NCI-H69 (cell line): ENCODE measurements around the gene MAEL.
"Not testable (repeated sequence)": the region's sequence is repeated elsewhere in the genome, so short reads cannot be mapped to it uniquely, and the experiment has no call there.

Source experiments
- DNase-seq: peaks from one replicate; lab custom pipeline; 2025; lab: John Stamatoyannopoulos, UW

The MAEL gene

GRCh38 chr1:166978821-166979220 lies 10.3 kb upstream of the MAEL start:
- no peak for DNase-seq

- peak; percentile 86 for DNase-seq
Observed at GRCh38 chr1:166980383-166980782, 8.7 kb upstream of the MAEL start.

GRCh38 chr1:166980818-166981217 lies 8.3 kb upstream of the MAEL start:
- DNase-seq, result peak; percentile 61

- no peak for DNase-seq
Observed at GRCh38 chr1:166981589-166981988, 7.5 kb upstream of the MAEL start.

- no peak for DNase-seq
Observed at GRCh38 chr1:166999075-166999474, 10.0 kb downstream of the MAEL start.

- DNase-seq, result no peak
Observed at GRCh38 chr1:166999500-167000055, 10.5 kb downstream of the MAEL start.

GRCh38 chr1:167000546-167000945 lies 11.5 kb downstream of the MAEL start:
- no peak for DNase-seq

GRCh38 chr1:167002354-167002753 lies 13.3 kb downstream of the MAEL start:
- no peak for DNase-seq

GRCh38 chr1:167003711-167004110 lies 14.6 kb downstream of the MAEL start:
- DNase-seq, result no peak

GRCh38 chr1:167011560-167012191 lies 22.6 kb downstream of the MAEL start:
- no peak for DNase-seq

GRCh38 chr1:167012570-167012969 lies 23.5 kb downstream of the MAEL start:
- no peak for DNase-seq

GRCh38 chr1:167013108-167013929 lies 24.2 kb downstream of the MAEL start:
- no peak for DNase-seq

GRCh38 chr1:167016100-167016750 lies 27.1 kb downstream of the MAEL start:
- no peak for DNase-seq

- DNase-seq, result no peak
Observed at GRCh38 chr1:167022384-167022783, 33.3 kb downstream of the MAEL start.

GRCh38 chr1:167029553-167029952 lies 40.5 kb downstream of the MAEL start:
- DNase-seq, result not testable (repeated sequence)

GRCh38 chr1:167033646-167034045 lies 44.6 kb downstream of the MAEL start:
- DNase-seq, result no peak

GRCh38 chr1:167043752-167044488 lies 54.8 kb downstream of the MAEL start:
- DNase-seq, result peak; percentile 97

- no peak for DNase-seq
Observed at GRCh38 chr1:167051907-167052306, 62.8 kb downstream of the MAEL start.

GRCh38 chr1:167052389-167052788 lies 63.3 kb downstream of the MAEL start:
- DNase-seq, result peak; percentile 50

GRCh38 chr1:167054531-167054930 lies 65.5 kb downstream of the MAEL start:
- no peak for DNase-seq

GRCh38 chr1:167054946-167055630 lies 66.0 kb downstream of the MAEL start:
- no peak for DNase-seq
